Measurements from ENCODE around the gene MARCHF3.

MARCHF3 gene

DNA sequence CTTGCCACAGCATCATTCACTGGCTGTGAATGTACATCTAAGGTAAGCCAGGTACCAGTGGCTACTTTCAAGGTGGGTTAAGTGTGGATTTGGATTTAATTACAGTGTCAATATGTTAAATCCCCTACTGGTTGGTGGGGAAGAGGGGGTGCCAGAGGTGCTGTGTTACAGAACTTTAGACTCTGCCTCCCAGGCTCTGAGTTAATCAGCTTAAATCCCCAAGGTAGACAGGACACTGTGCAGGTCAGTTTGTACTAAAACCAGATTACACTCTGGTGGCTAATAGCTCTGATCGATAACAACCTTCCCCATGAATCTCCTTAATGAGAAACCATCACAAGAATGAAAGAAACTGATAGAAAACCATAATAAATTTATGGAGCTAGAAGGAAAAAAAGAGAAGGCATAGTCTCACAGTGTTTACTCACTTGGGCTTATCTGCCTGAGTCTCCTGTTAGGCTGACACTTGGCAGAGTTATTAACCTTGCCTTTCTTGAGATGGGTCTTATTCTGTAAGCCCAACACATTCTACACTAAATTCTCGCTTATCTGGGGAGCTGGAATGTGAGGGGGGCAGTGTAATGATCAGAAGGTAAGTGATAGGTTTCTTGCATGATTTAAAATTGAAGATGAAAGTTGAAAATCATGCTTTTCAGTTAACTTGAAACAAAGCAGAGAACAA is 146.7 kb downstream of the MARCHF3 start:
- in situ Hi-C loops (cut with MboI; ENCODE audit: low sequenced_read_pairs) = no loop called here

DNA sequence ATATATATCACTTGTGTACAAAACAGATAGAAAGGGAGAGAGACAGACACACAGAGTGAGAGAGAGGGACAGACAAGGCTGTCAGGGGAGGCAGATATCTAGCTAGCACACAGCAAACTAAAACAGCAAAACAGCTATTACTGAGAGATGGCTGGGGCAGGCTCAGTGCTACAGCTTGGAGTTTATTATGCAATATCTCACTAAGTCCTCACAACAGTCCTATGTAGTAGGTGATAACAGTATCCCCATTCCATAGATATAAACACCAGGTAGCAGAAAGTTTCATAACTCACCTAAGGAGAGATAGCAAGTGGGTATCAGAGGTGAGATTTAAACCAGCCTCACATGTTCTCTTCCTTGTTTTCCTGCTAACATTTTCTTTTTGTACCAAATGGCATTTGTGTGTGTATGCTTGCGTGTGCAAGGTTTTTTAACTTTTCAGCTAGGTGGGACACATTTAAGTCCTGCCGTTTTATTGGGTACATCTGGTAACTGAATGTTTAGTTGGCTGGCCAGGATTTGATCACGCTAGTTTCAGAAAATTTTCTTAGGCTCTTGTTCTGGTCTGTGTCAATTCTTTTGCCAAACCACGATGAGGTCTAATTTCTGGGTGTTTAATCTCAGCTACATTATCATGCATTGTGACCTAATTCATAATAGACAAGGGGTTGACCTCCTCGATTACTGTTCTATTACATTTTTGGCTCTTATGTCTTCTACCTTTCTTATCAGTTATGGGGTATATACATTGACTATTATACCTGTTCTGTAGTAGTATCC is 148.3 kb downstream of the MARCHF3 start:
- in situ Hi-C loops (cut with MboI; ENCODE audit: low sequenced_read_pairs) = no loop called here

DNA sequence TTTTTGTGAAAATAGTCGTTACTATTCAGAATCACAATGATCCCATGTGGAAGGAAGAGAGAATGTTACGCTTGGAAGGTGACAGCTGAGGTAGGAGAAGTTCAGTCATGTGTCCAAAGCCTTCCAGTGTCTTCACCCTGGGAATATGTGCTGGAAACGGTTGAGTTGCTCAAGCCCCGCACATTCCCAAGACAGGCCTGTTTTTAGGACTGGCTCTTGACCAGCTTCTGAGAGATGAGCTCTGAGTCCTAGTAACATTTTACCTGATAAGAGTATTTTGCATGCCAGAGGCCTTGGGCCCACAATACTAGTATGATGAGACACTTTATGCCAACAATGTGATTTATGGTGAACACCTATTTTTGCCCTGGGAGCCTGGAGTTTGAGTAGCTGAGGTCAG is 151.7 kb downstream of the MARCHF3 start:
- in situ Hi-C loops (cut with MboI; ENCODE audit: low sequenced_read_pairs) = no loop called here

DNA sequence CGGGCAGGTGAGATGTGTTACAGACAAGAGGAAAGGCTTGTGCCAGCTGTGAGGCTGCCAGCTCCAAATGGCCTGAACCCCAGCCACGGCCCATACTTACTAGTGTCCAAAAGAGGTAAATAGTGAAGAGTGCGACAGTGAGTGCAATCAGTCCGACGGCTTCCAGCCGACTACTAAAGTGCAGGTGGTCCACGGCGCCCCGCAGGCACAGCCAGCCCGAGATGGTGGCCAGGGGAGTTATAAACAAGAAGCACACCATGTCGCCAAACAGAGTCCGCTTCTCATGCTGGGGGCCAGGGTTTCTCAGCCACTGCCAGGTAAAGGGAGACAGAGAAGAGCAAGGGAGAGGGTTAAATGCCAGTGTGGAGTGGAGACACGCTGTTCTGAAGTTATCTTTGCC is 152.3 kb downstream of the MARCHF3 start:
- in situ Hi-C loops (cut with MboI; ENCODE audit: low sequenced_read_pairs) = no loop called here

- in situ Hi-C loops (cut with MboI; ENCODE audit: low sequenced_read_pairs) = no loop called here
Measured at GRCh38 chr5:126877602-126878001, 152.8 kb downstream of the MARCHF3 start.

- in situ Hi-C loops (cut with MboI; ENCODE audit: low sequenced_read_pairs) = no loop called here
Measured at GRCh38 chr5:126875303-126875785, 155.0 kb downstream of the MARCHF3 start.

DNA sequence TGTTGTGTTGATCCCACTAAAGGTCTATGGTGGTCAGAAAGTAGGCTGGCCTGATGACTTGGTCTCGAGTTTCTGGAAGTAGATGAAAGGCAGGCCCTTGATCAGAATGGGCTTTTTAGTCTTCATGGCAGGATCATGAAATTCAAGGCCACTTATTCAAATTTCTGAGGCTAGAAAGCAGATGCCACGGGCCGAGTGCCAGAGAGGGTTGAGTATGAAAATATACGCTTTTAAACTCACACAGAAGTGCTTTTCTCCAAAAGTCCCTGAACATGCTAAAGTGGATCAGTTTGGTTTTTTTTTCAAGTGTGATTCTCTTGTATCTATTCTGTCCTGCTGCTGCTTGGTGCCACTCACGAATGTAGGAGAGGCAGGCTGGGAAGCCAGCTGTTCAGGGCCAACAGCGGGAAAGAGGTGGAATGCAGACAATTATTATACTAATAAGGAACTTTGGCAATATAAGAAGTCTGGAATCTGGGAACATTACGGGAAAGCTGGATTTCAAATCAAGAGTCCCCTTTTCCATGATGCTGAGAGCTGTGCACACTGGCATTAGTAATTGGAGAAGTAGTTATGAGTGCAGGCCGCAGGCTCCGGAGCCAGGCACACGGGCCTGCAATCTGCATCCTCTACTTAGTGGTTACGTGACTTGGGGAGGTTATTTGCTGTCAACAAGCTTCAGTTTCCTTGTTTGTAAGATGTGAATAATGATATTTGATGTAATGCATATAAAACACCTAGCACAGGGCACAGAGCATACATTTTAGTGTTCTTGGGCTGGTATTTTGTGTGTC is 157.6 kb downstream of the MARCHF3 start:
- in situ Hi-C loops (cut with MboI; ENCODE audit: low sequenced_read_pairs) = no loop called here

- in situ Hi-C loops (cut with MboI; ENCODE audit: low sequenced_read_pairs) = no loop called here
Measured at GRCh38 chr5:126871441-126871840, 158.9 kb downstream of the MARCHF3 start.

DNA sequence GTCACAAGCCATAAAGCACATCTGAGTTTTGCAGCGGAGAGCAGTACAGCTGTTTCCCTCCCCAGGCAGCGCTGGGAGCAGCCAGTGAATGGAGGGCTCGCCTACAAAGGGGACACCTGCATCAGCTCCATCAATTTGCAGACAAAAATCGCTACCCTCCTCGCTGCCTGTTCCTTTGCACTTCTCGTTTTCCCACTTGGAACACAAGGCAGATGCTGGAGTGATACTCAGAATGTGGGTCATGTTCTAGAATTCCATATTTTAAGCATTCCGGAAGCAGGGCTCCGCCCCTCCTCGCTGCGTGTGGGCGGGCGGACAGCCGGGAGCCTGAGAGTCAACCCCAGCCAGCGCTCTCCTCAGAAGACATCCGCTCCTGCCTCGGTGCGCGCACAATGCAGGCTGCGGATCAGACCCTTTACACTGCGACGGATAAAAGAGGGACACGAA is 161.3 kb downstream of the MARCHF3 start:
- in situ Hi-C loops (cut with MboI; ENCODE audit: low sequenced_read_pairs) = no loop called here

- in situ Hi-C loops (cut with MboI; ENCODE audit: low sequenced_read_pairs) = no loop called here
Measured at GRCh38 chr5:126868338-126869004, 161.9 kb downstream of the MARCHF3 start.

GRCh38 chr5:126866851-126867636 is 163.3 kb downstream of the MARCHF3 start:
- in situ Hi-C loops (cut with MboI; ENCODE audit: low sequenced_read_pairs) = no loop called here

- in situ Hi-C loops (cut with MboI; ENCODE audit: low sequenced_read_pairs) = no loop called here
Measured at GRCh38 chr5:126865299-126865698, 165.1 kb downstream of the MARCHF3 start.

DNA sequence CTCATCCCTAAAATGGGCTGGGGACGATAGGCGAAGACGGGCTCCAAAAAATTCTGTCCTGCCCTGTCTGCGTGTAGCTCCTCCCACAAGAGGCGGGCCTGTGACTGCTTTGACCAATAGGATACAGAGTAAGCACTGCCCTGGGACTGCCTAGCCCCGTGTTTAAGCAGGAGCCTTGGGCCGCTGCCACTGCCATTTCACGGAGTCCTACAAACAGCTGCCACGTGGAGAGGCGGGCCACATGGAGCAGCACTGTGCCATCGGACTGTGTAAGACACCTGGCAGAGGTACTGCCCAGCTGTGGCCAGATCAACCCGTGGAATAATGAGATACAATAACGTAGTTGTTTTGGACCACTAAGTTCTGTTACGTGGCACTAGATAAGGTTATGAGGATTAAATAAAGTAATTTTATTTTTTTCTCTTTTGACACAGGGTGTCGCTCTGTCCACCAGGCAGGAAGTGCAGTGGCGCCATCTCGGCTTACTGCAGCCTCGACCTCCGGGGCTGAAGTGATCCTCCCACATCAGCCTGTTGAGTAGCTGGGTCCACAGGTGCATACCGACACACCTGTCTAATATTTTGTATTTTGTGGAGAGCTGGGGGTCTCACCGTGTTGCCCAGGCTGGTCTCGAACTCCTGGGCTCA is 166.2 kb downstream of the MARCHF3 start:
- in situ Hi-C loops (cut with MboI; ENCODE audit: low sequenced_read_pairs) = no loop called here

- in situ Hi-C loops (cut with MboI; ENCODE audit: low sequenced_read_pairs) = no loop called here
Measured at GRCh38 chr5:126863402-126863801, 167.0 kb downstream of the MARCHF3 start.

DNA sequence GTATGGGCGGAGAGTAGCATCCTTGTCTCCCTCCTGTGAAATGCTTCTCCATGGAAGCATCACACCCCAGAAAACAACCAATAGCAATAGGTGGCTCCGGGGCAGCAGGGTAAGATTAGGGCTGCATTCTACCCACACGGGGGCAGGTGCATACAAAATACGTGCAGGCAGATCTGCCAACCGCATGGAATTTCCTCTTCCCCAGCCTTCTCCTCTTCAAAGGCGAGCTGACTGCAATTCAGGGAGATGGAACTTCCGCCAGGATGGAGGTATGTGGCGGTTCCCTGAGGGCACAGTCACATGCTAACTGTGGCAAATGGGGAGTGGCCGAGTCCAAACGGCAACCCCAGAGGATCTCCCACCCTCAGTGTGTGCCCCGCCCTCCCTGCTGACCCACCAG is 171.9 kb downstream of the MARCHF3 start:
- in situ Hi-C loops (cut with MboI; ENCODE audit: low sequenced_read_pairs) = no loop called here

DNA sequence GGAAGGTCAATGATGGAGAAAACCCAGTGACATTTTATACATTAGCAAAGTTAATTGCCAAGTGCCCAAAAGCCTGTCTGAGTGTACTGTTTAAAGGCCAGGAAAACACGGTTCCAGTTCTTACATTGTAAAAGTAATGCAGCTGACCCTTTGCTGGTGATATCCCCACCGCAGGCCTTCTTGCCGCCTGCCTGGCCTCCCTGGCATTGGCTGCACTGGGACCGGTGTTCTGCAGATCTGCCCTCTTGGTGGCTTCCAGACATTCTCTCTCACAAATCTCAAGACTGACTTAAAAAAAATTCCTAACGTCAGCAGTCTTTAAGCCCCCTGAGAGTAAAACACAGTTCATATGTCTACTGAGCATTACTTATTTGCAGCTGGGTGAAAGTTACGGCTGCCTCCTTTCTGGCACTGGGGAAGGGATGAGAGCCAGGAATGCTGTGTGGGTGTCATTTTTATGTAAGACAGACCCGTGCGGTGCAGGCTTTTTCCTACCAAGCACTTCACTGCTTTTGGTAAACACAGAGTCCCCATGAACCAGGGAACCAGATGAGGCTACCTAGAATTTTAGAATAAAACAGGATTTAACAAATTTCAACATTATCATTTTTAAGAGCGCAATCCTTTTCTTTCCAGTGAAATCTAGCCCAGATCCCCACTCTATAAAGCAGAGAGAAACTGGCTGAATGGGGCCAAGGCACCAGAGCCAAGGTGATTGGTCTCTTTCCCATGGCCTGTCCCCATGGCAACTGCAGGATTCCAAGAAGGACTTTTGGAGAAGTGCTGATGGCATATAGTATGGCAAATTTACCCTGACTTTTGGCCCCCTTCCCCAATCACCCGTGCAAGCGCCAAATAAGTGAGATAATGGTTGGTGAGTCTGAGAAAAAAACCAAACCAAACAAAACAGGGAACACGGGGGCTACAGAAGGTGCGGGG is 172.6 kb downstream of the MARCHF3 start:
- in situ Hi-C loops (cut with MboI; ENCODE audit: low sequenced_read_pairs) = no loop called here

DNA sequence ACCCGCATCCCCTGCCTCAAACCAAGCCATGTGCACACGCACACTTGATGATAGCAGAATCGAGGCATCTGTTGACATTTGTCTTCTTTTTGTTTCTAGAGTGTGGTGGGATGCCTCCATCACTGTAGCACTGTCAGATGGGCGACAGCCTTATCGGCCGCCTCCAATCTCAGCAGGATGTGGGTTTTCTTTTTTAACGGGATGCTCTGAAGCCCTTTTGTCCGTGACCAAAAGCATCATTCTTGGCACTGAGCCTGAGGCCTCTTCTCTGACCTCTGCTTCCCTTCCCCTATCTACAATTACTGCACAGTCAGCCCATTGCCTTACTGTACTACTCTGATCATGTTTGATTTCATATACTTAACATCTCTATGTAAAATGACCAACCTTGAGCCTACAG is 175.1 kb downstream of the MARCHF3 start:
- in situ Hi-C loops (cut with MboI; ENCODE audit: low sequenced_read_pairs) = no loop called here

GRCh38 chr5:126854526-126855110 is 175.7 kb downstream of the MARCHF3 start:
- in situ Hi-C loops (cut with MboI; ENCODE audit: low sequenced_read_pairs) = no loop called here
